Upper lobe of left lung (tissue), 6 donors: ENCODE results near the gene PLXND1. TPM values are rescaled to one million over a fixed set of nuclear protein-coding genes. Genes with fewer than 3 reads are reported as not detected.

Experiments
- ATAC-seq, 2 donors: fragments of 200-7000 bp; cut with Tn5 transposase; one replicate each; pipeline ENCODE4 v1.9.1; 2022; ENCODE audit warnings: mild to moderate bottlenecking in 2 of 2, moderate library complexity in 2 of 2; ENCODE audit not compliant: low FRiP score in 2 of 2
- DNase-seq, 2 donors: peaks; one replicate each; pipeline ENCODE4 v3.0.0-alpha.2; 2019 to 2020
- H3K27ac ChIP-seq, 4 donors: fragments of 200-600 bp; sonication (generic); one replicate each; pipeline ENCODE4 v1.5.1; 2016 to 2019
- H3K27me3 ChIP-seq, 4 donors: fragments of 200-600 bp; sonication (generic); one replicate each; pipeline ENCODE4 v1.5.1; 2017 to 2019
- H3K36me3 ChIP-seq, 4 donors: fragments of 200-600 bp; sonication (generic); one replicate each; pipeline ENCODE4 v1.5.1; 2016 to 2019
- H3K4me1 ChIP-seq, 4 donors: fragments of 200-600 bp; sonication (generic); one replicate each; pipeline ENCODE4 v1.5.1; 2018 to 2019
- H3K4me3 ChIP-seq, 4 donors: fragments of 200-600 bp; sonication (generic); one replicate each; pipeline ENCODE4 v1.5.1; 2017 to 2019; ENCODE audit warnings: mild to moderate bottlenecking in 2 of 4, moderate library complexity in 1 of 4
- H3K9me3 ChIP-seq, 4 donors: fragments of 200-600 bp; sonication (generic); one replicate each; pipeline ENCODE4 v1.5.1; 2018 to 2019
- CTCF ChIP-seq, 6 experiments: fragments of 450-650 bp in 4 of 6; fragments of 200-600 bp in 2 of 6; sonication (generic) in 2 of 6; IDR thresholded peaks; one replicate each; pipeline ENCODE4 v1.5.1; 2016 to 2019; ENCODE audit warnings: antibody characterized with exemption in 6 of 6
- EP300 ChIP-seq, 4 donors: sonication (generic); formaldehyde crosslinking; IDR thresholded peaks; one replicate each; pipeline ENCODE4 v1.5.1; 2017; ENCODE audit warnings: antibody characterized with exemption in 4 of 4, control low read depth in 2 of 4
- POLR2A ChIP-seq, 4 donors: fragments of 450-650 bp; IDR thresholded peaks; one replicate each; pipeline ENCODE4 v1.5.1; 2016 to 2017; ENCODE audit warnings: antibody characterized with exemption in 4 of 4, mild to moderate bottlenecking in 2 of 4
- POLR2AphosphoS5 ChIP-seq, 2 donors: sonication (generic); formaldehyde crosslinking; IDR thresholded peaks; one replicate each; pipeline ENCODE4 v1.5.1; 2017; ENCODE audit warnings: antibody characterized with exemption in 2 of 2
- WGBS, 2 donors: methylation state at CpG; one replicate each; pipeline ENCODE4 v1.1.5; 2017 to 2018; 5-methylcytosine and 5-hydroxymethylcytosine counted together
- total RNA-seq, 6 donors: library from RNA; depleted of rRNA in 4 of 6; stranded (reverse); fragments of >200 nt in 4 of 6; gene quantifications; one replicate each; pipeline versions ENCODE4 v1.1.0 to v1.2.1, GENCODE V29; 2016 to 2021
- donor health status: DM: no; HTN: no; CAD: no; lungs with moderate emphysema.
- donor health status: DM: no; HTN: yes; CAD: no; lungs with severe emphysema.

Gene PLXND1
- total RNA-seq, 6 donors from 2014 or later, result 95.3 to 607 (median 227) TPM

DNA sequence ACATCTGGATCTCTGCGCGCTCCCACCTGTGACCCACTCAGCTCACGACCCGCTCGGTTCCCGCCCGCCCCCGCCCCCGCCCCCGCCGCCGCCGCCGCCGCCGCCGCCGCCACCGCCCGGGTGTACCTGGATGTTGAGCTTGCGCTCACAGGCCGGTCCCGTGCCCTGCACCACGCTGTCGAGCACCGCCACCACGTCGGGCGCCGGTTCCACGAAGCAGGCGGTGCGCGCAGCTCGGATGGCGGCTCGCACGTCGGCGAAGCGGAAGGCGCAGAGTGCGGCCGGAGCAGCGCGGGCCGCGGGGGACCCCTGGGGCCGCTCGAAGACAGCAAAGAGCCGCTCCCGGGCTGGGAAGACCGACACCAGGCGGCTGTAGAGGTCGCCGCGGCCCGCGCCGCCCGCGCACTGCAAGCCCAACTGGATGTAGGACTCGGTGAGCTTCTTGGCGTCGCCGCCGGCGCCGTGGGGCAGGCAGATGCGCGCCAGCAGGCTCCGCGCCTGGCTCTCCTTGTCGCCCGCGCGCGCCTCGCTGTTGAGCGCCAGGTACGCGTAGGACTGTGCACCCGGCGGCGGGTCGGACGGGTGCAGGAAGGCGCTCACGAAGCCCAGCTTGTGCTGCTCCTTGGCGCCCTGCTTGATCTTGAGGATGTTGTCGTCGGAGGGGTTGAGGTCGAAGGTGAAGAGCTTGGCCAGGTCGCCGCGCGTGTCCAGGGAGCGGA lies 1.1 kb downstream of the PLXND1 start:
- Histone ChIP-seq H3K4me3 (peak overlapping the region; percentile 16 to 85 (median 72)), H3K9me3 (no peaks in the 10 kb centered on the region), H3K27me3 (no peaks in the 10 kb centered on the region), H3K4me1 (peaks cover 72 to 91% (median 75%) of the 10 kb centered on the region in 4 donors), H3K36me3 (no peaks in the 10 kb centered on the region), H3K27ac (peak overlapping the region; percentile 92 to 95 (median 94))
- peak in 1 of 2 donors; percentile 40 for ATAC-seq
- TF ChIP-seq EP300 (IDR thresholded peaks at IDR 0.05) (no peak), POLR2A (IDR thresholded peaks at IDR 0.05) (no peak), CTCF (IDR thresholded peaks at IDR 0.05) (peak in 3 of 6 experiments; percentile 17 to 40 (median 23))
- DNase-seq, result peak; percentile 51 to 94
- WGBS, 2 donors, result 0% methylated on average over 9 to 24 of the region's 98 CpGs

DNA sequence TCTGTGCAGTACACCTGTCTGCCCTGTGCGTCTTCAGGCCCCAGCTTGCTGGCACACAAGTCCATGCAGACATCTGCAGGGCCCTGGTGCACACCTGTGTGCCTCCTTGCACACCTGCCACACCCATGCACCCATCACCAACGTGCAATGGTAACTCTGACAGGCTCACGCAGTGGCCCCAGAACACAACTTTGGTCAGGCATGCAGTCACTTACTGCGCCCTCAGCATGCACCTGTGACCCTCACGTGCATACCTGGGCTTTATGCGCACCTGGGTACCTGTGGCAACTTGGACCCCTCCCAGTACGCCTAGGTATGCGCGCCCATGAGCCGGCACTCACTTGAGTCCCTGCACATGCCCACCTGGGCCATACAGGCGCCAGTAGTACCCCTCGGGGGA lies 1.7 kb downstream of the PLXND1 start:
- H3K27me3 ChIP-seq, result no peaks in the 10 kb centered on the region
- H3K4me1 ChIP-seq, result peaks cover 73 to 91% (median 78%) of the 10 kb centered on the region in 4 donors

DNA sequence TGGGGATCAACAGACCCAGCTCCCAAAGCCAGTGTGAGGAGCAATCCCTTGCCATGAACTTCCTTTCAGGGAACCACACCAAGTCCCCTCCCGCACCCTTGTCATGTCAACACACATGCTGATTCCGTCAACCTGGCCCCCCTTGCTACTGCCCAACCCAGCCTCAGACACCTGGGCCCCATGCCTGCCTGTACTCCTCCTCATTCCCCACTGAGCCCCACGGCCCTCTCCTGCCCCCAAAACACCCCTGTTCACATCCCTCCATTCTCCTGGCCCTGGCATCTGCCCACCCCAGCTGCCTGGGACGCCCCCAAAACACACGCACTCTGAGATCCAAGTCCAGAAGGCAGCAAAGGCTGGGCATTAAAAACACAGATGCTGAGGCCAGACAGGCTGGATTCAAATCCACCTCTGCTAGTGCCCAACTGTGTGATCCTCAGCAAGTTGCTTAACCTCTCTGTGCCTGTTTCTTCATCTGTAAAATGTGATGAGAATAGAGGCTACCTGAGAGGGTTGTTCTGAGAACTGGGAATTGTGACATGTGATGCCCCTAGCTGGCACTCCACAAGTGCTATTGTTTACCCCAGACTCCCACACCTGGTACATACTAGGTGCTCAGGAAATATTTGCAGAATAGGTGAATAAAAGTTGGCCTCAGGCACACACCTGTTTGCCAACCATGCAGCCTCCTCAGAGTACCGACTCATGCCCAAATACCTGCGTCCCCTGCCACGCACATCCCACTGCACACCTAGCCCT lies 2.3 kb downstream of the PLXND1 start:
- Histone ChIP-seq H3K36me3 (no peaks in the 10 kb centered on the region), H3K4me3 (peak overlapping the region; percentile 16 to 85 (median 72)), H3K27ac (peak overlapping the region; percentile 92 to 95 (median 94)), H3K27me3 (no peaks in the 10 kb centered on the region), H3K4me1 (peaks cover 73 to 94% (median 79%) of the 10 kb centered on the region in 4 donors), H3K9me3 (no peaks in the 10 kb centered on the region)
- ATAC-seq, result no peak
- DNase-seq, result peak in 1 of 2 donors; percentile 18
- 44 to 52% methylated on average over 7 to 8 of the region's 8 CpGs for WGBS, 2 donors
- TF ChIP-seq EP300 (IDR thresholded peaks at IDR 0.05), result no peak
- no peak for TF ChIP-seq POLR2A (IDR thresholded peaks at IDR 0.05)
- no peak for TF ChIP-seq CTCF (IDR thresholded peaks at IDR 0.05)
- TF ChIP-seq POLR2AphosphoS5 (IDR thresholded peaks at IDR 0.05), result no peak

More for the DNA sequence above, 1.7 kb downstream of the PLXND1 start:
- ATAC-seq (no peak), DNase-seq (no peak)
- H3K4me3 ChIP-seq, result peak overlapping the region; percentile 16 to 85 (median 72)
- H3K27ac ChIP-seq, result peak overlapping the region; percentile 92 to 95 (median 94)
- no peaks in the 10 kb centered on the region for H3K36me3 ChIP-seq
- 23 to 42% methylated on average over 3 to 11 of the region's 12 CpGs for WGBS, 2 donors
- no peaks in the 10 kb centered on the region for H3K9me3 ChIP-seq
- TF ChIP-seq POLR2A (IDR thresholded peaks at IDR 0.05) (no peak), EP300 (IDR thresholded peaks at IDR 0.05) (no peak), CTCF (IDR thresholded peaks at IDR 0.05) (no peak), POLR2AphosphoS5 (IDR thresholded peaks at IDR 0.05) (no peak)

- DNase-seq (peak; percentile 46 to 51), ATAC-seq (no peak)
- Histone ChIP-seq H3K9me3 (no peaks in the 10 kb centered on the region), H3K36me3 (no peaks in the 10 kb centered on the region), H3K27ac (peak overlapping the region; percentile 92 to 95 (median 94)), H3K27me3 (no peaks in the 10 kb centered on the region), H3K4me1 (peaks cover 73 to 94% (median 80%) of the 10 kb centered on the region in 4 donors), H3K4me3 (peak overlapping the region in 3 of 4 donors; percentile 64 to 85 (median 79))
- WGBS, 2 donors, result 31 to 46% methylated on average over 7 of the region's 7 CpGs
- no peak for TF ChIP-seq POLR2AphosphoS5 (IDR thresholded peaks at IDR 0.05)
- TF ChIP-seq POLR2A (IDR thresholded peaks at IDR 0.05), result peak in 1 of 4 donors; percentile 45
- TF ChIP-seq EP300 (IDR thresholded peaks at IDR 0.05), result no peak
These were observed 2.9 kb downstream of the PLXND1 start for GRCh38 chr3:129603561-129603942.
